Measurements from ENCODE around the gene EIF4E1B. TPM values are rescaled to one million over a fixed set of nuclear protein-coding genes. Genes with fewer than 3 reads are reported as not detected.
A peak's percentile ranks its signal among the peaks of the same experiment; 100 is the strongest.

Gene EIF4E1B
- total RNA-seq, 8 experiments from 2014 or later: 0.31 to 1.3 (median 0.56) TPM

DNA sequence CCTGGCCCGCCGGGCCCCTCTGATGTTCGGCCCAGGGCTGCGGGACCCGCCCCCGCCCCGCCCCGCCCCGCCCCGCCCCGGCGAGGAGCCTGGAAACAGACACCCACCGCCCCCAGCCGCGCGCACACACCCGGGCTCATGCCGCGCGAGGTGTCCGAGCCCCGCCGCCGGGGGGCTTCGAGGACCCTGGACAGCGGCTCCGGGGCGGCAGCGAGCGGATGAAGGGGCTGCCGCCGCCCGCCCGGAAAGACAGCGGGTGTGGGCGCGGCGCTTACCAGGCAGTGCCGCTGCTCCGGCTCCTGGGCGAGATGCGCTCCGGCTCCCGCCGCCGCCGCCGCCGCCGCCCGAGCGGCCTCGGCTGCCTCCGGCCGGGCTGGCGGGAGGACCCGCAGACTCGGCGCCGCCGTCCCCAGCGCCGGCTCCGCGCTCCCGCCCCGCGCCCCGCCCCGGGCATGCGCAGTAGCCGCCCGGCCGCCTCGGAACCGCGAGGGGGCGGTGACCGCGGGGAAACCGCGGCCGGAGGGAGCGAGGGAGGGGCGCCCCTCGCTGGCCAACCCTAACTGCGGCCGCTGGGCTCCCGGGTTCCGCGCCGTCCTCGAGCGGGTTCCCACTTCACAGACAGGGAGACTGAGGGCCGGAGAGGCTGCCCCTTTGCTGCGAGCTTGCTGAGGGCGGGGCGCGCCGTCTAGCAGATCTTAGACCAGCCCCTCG is 20.6 kb upstream of the EIF4E1B start, which contains the start of gene GPRIN1:
Gene GPRIN1 (minus strand): TSS at position 433 of the 711 bp plus-strand sequence. CDS start 10,322 bp downstream, outside the sequence.
- ATAC-seq (replicated peaks in 6 of 8): peak; percentile 75 to 95 (median 82)
- no CpG with 5 or more reads among the region's 101 CpGs for WGBS, 10 experiments
- Histone ChIP-seq H3K4me1 (replicated peaks in 1 of 2) (peaks cover 19 to 34% of the 10 kb centered on the region in 2 donors), H3K4me3 (peak within 1 kb of the TSS; percentile 51 to 78 (median 68)), H3K27ac (peak within 1 kb of the TSS; percentile 75 to 76)
- in situ Hi-C loops (cut with MboI; ENCODE audit: low pct_unique_long_range_greater_than_20kb in 2 of 9, low sequenced_read_pairs in 9 of 9, unreplicated experiment in 9 of 9): no loop called here

DNA sequence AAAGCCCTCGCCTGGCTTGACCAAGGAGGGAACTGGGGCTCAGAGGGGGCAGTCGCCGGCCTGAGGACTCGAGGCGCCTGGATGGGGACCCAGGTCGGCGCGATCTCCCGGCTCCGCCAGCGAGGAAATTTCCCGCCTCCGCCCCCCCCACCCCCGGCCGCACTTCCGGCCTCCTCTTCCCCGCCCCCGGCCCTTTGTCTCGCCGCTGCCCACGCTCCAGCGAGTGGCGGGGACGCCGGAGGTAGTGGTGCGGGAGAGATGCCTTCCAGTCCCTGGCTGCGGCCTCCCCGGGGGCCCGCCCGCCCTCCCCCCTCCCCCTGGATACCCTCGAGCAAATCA is 20.1 kb upstream of the EIF4E1B start:
- WGBS, 10 experiments: 0% methylated on average over 1 of the region's 31 CpGs; no CpG with 5 or more reads in 9 of the 10 experiments
- Histone ChIP-seq H3K4me1 (replicated peaks in 1 of 2) (peaks cover 19 to 34% of the 10 kb centered on the region in 2 donors), H3K4me3 (peak overlapping the region; percentile 51 to 78 (median 68)), H3K27ac (peak overlapping the region in 1 of 2 donors; percentile 56)
- peak in 2 of 8 experiments; percentile 3 to 4 for ATAC-seq (replicated peaks in 6 of 8)
- in situ Hi-C loops (cut with MboI; ENCODE audit: low pct_unique_long_range_greater_than_20kb in 2 of 9, low sequenced_read_pairs in 9 of 9, unreplicated experiment in 9 of 9): no loop called here

DNA sequence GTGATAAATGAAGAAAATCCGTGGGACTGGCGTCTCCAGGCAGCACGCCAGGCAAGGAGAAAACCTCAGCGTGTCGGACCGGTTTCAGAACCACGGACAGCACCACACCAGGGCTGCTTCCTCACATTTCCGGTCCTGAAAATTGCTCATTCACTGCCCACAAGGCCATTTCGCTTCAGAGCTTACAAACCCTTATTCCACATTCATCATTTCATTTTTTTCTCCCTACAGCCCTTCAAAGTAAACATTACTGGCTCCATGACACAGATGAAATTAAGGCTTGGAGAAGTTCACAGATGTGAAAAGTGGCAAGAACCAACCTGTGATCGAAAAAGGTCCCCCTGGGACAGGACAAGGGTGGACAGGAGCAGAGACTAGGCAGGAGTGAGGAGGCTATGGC is 19.0 kb upstream of the EIF4E1B start:
- in situ Hi-C loops (cut with MboI; ENCODE audit: low pct_unique_long_range_greater_than_20kb in 2 of 9, low sequenced_read_pairs in 9 of 9, unreplicated experiment in 9 of 9): no loop called here
- Histone ChIP-seq H3K4me3 (no peak overlapping the region), H3K4me1 (replicated peaks in 1 of 2) (peaks cover 17 to 31% of the 10 kb centered on the region in 2 donors), H3K27ac (no peak overlapping the region)
- 9 to 100% (median 70%) methylated on average over 1 to 4 of the region's 10 CpGs; no CpG with 5 or more reads in 3 of the 10 experiments for WGBS, 10 experiments
- ATAC-seq (replicated peaks in 6 of 8): no peak

DNA sequence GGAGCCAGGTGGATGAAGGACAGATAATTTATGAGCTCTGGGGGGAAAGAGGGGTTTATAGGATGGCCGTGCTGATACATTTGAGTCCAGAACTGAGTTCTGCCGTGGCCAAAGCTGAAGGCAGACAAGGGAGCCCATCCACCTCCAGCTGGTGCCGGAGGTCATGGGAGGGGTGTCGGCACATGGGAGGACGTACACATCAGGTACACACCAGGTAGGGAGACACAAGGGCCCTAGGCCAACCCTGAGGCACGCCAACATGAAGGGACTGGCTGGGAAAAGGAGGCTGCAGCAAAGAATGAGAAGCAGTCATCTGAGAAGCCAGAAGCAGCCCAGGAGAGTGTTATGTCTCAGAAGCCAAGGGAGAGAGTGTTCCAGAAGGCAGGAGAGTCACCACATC is 18.5 kb upstream of the EIF4E1B start:
- in situ Hi-C loops (cut with MboI; ENCODE audit: low pct_unique_long_range_greater_than_20kb in 2 of 9, low sequenced_read_pairs in 9 of 9, unreplicated experiment in 9 of 9): no loop called here
- Histone ChIP-seq H3K4me3 (no peak overlapping the region), H3K27ac (no peak overlapping the region), H3K4me1 (replicated peaks in 1 of 2) (peaks cover 19 to 31% of the 10 kb centered on the region in 2 donors)
- ATAC-seq (replicated peaks in 6 of 8): no peak
- 67 to 83% (median 70%) methylated on average over 1 to 4 of the region's 6 CpGs; no CpG with 5 or more reads in 3 of the 10 experiments for WGBS, 10 experiments

DNA sequence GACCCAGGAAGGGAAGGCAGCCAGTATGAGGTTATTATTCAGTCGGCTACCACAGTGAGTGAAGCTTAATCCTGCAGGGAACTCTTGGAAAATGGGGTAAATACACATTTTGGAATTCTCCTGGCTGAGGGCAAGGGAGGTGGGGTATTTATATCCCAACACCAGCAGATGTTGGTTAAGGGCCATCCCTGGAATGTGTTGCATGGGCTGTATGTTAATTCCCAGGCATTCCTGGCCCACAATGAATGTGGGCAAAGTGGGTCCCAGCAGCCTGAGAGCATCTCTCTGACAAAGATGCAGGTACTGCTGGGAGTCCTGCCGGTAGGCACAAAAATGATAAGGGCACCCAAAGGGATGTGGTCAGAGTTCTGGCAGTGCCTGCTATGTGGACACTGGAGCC is 17.6 kb upstream of the EIF4E1B start:
- WGBS, 10 experiments: 0 to 80% (median 52%) methylated on average over 1 to 2 of the region's 2 CpGs; no CpG with 5 or more reads in 5 of the 10 experiments
- no peak for ATAC-seq (replicated peaks in 6 of 8)
- no peak overlapping the region for H3K4me3 ChIP-seq
- in situ Hi-C loops (cut with MboI; ENCODE audit: low pct_unique_long_range_greater_than_20kb in 2 of 9, low sequenced_read_pairs in 9 of 9, unreplicated experiment in 9 of 9): no loop called here
- peaks cover 20 to 33% of the 10 kb centered on the region in 2 donors for H3K4me1 ChIP-seq (replicated peaks in 1 of 2)
- H3K27ac ChIP-seq: no peak overlapping the region

DNA sequence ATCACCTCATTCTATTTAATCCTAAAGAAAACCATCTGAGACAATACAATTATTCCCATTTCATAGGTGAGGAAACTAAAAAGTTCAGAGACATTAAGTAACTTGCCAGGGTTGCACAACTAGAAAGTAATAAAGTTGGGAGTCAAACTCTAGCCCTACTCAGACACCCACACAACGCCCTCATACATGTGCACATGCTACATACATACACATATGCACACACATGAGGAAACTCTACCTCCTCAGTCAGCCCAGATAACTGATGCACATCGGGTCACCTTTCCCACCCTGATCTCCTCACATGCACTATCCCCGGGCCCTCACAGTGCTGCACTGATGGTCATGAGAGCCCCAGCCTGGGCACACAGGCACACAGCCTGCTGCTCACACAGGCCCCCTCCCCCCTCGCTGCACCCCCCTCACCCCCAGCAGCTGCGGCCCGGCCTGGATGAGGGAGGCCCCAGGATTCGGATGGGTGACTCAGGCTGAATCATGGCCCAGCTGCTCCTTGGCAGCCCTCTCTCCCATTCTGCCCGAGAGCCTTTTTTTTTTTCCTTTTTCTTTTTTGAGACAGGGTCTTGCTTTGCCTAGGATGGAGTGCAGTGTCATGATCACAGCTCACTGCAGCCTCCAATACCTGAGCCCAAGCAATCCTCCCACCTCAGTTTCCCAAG is 15.5 kb upstream of the EIF4E1B start:
- no peak overlapping the region for H3K27ac ChIP-seq
- ATAC-seq (replicated peaks in 6 of 8): peak in 5 of 8 experiments; percentile 2 to 43 (median 9)
- in situ Hi-C loops (cut with MboI; ENCODE audit: low pct_unique_long_range_greater_than_20kb in 2 of 9, low sequenced_read_pairs in 9 of 9, unreplicated experiment in 9 of 9): no loop called here

DNA sequence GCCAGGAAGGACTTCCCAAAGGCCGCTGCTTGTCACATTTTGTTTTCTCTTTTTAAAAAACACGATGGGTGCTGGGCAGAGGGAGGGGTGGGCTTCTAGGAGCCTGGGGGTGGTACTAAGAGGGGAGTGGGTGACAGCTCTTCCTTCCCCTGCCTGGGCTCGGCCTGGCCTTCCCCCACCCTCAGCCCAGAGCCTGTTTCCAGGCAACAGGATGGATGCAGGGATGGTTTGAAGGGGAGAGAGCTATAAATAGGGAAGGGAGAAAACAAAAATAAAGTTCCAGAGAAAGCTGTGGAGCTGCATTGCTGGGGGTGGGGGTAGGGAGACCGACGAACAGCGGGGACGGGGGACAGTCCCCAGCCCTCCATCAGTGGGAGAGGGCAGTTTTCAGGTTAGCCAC is 14.0 kb upstream of the EIF4E1B start:
- in situ Hi-C loops (cut with MboI; ENCODE audit: low pct_unique_long_range_greater_than_20kb in 2 of 9, low sequenced_read_pairs in 9 of 9, unreplicated experiment in 9 of 9): no loop called here
- no peak for ATAC-seq (replicated peaks in 6 of 8)
- Histone ChIP-seq H3K4me1 (replicated peaks in 1 of 2) (peaks cover 13 to 36% of the 10 kb centered on the region in 2 donors), H3K27ac (no peak overlapping the region), H3K4me3 (no peak overlapping the region)
- WGBS, 10 experiments: no CpG with 5 or more reads among the region's 7 CpGs

More for the DNA sequence above, 15.5 kb upstream of the EIF4E1B start:
- H3K4me1 ChIP-seq (replicated peaks in 1 of 2): peaks cover 12 to 30% of the 10 kb centered on the region in 2 donors
- H3K4me3 ChIP-seq: no peak overlapping the region
- WGBS, 10 experiments: 38 to 83% (median 40%) methylated on average over 1 to 4 of the region's 8 CpGs; no CpG with 5 or more reads in 7 of the 10 experiments

- H3K4me1 ChIP-seq (replicated peaks in 1 of 2): peaks cover 12 to 32% of the 10 kb centered on the region in 2 donors
- H3K4me3 ChIP-seq: peak overlapping the region; percentile 3 to 28 (median 13)
- no peak for ATAC-seq (replicated peaks in 6 of 8)
- in situ Hi-C loops (cut with MboI; ENCODE audit: low pct_unique_long_range_greater_than_20kb in 2 of 9, low sequenced_read_pairs in 9 of 9, unreplicated experiment in 9 of 9): no loop called here
- WGBS, 10 experiments: 28 to 80% (median 52%) methylated on average over 1 to 2 of the region's 19 CpGs; no CpG with 5 or more reads in 6 of the 10 experiments
- H3K27ac ChIP-seq: no peak overlapping the region
Measured at GRCh38 chr5:176618783-176619182, 11.7 kb upstream of the EIF4E1B start.

DNA sequence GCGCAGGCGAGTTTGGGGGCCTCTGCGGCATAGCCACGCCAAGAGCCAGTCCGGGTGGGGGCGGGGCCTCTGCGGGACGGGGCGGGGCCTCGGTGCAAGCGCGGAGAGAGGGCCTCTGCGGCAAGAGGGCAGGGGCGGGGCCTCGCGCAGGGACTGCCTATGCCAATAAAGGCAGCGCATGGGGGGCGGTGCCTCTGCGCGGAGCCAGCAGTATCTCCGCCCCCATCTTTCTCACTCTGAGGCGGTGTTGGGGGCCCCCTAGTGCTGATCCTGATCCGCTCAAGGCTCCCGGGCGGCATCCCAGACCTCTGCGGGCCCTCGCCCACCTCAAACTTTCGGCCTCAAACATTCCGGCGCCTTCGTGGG is 11.3 kb upstream of the EIF4E1B start:
- peak; percentile 38 to 96 (median 92) for ATAC-seq (replicated peaks in 6 of 8)
- in situ Hi-C loops (cut with MboI; ENCODE audit: low pct_unique_long_range_greater_than_20kb in 2 of 9, low sequenced_read_pairs in 9 of 9, unreplicated experiment in 9 of 9): no loop called here
- 0 to 4% (median 0%) methylated on average over 2 to 5 of the region's 31 CpGs; no CpG with 5 or more reads in 7 of the 10 experiments for WGBS, 10 experiments
- Histone ChIP-seq H3K4me3 (peak overlapping the region; percentile 7 to 28 (median 18)), H3K4me1 (replicated peaks in 1 of 2) (peaks cover 11 to 28% of the 10 kb centered on the region in 2 donors), H3K27ac (no peak overlapping the region)

- no peak overlapping the region for H3K27ac ChIP-seq
- peak in 6 of 8 experiments; percentile 1 to 33 (median 24) for ATAC-seq (replicated peaks in 6 of 8)
- in situ Hi-C loops (cut with MboI; ENCODE audit: low pct_unique_long_range_greater_than_20kb in 2 of 9, low sequenced_read_pairs in 9 of 9, unreplicated experiment in 9 of 9): no loop called here
- peak overlapping the region; percentile 6 to 28 (median 18) for H3K4me3 ChIP-seq
- WGBS, 10 experiments: 0 to 16% (median 11%) methylated on average over 1 to 16 of the region's 59 CpGs; no CpG with 5 or more reads in 6 of the 10 experiments
- peaks cover 11 to 28% of the 10 kb centered on the region in 2 donors for H3K4me1 ChIP-seq (replicated peaks in 1 of 2)
Measured at GRCh38 chr5:176619569-176620332, 10.7 kb upstream of the EIF4E1B start.

- in situ Hi-C loops (cut with MboI; ENCODE audit: low pct_unique_long_range_greater_than_20kb in 2 of 9, low sequenced_read_pairs in 9 of 9, unreplicated experiment in 9 of 9): no loop called here
- H3K4me3 ChIP-seq: peak overlapping the region in 2 of 5 donors; percentile 8 to 16
- H3K4me1 ChIP-seq (replicated peaks in 1 of 2): peaks cover 11 to 28% of the 10 kb centered on the region in 2 donors
- peak in 5 of 8 experiments; percentile 7 to 93 (median 49) for ATAC-seq (replicated peaks in 6 of 8)
- 0 to 20% (median 7%) methylated on average over 1 to 8 of the region's 32 CpGs; no CpG with 5 or more reads in 6 of the 10 experiments for WGBS, 10 experiments
- H3K27ac ChIP-seq: no peak overlapping the region
Measured at GRCh38 chr5:176620333-176620981, 10.0 kb upstream of the EIF4E1B start.

- ATAC-seq (replicated peaks in 6 of 8): no peak
Measured at GRCh38 chr5:176621661-176622079, 8.8 kb upstream of the EIF4E1B start.

More at GRCh38 chr5:176621661-176622079, 8.8 kb upstream of the EIF4E1B start:
- 70 to 80% methylated on average over 2 to 3 of the region's 13 CpGs; no CpG with 5 or more reads in 8 of the 10 experiments for WGBS, 10 experiments
- Histone ChIP-seq H3K27ac (no peak overlapping the region), H3K4me3 (no peak overlapping the region), H3K4me1 (replicated peaks in 1 of 2) (peaks cover 13 to 21% of the 10 kb centered on the region in 2 donors)
- in situ Hi-C loops (cut with MboI; ENCODE audit: low pct_unique_long_range_greater_than_20kb in 2 of 9, low sequenced_read_pairs in 9 of 9, unreplicated experiment in 9 of 9): no loop called here
